GM18498 (cell line): ENCODE data around the gene FBXO47.

Experiments
- ATAC-seq: cut with Tn5 transposase; IDR thresholded peaks from one replicate; pipeline ENCODE4 v1.9.1; 2021; ENCODE audit warnings: mild to moderate bottlenecking, moderate library complexity; ENCODE audit not compliant: unreplicated experiment

FBXO47 gene, protein sequence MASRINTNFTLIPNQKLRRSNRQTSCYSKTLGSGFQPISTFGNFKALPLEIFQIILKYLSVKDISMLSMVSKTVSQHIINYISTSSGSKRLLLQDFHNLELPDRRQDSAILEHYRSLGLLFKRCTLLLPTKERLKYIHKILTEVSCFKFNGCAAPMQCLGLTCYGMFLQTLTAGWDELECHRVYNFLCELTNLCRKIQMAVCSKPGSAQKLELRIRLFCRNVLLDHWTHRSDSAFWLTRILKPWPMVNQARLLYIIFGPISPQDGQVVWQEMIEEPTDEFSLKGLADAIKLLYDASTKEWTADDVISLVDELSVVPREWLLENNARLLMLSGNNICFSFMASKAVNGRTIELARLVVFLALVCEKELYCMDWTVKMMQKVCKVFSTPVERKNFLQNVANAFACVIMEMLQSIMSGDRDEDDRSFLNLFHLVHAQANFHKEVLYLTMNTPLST

DNA sequence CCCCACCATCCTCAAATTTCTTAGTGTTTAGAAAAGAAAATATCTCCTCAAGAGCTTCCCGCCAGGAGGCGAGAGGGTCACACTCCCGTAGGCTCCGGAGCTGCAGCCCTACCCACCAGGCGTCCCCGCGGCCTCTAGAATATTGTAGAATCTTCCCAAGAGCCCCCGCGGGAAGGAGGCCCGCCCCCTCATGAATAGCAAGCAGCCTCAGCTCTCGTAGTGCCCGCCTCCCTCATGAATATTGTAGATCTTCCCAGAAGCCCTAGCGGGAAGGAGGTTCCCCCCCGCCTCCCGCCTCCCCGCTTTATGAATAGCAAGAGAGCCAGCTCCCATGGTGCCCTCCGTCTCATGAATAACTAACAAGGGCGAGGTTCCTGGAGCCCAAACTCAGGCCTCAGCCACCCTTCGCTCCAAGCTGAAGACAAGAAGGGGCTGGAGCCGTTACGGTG is at the start of gene FBXO47:
Gene FBXO47, minus strand, starts transcription at position 114 of the 449 bp plus-strand sequence. CDS start 4,378 bp downstream, outside the sequence.
- ATAC-seq, result no peak

DNA sequence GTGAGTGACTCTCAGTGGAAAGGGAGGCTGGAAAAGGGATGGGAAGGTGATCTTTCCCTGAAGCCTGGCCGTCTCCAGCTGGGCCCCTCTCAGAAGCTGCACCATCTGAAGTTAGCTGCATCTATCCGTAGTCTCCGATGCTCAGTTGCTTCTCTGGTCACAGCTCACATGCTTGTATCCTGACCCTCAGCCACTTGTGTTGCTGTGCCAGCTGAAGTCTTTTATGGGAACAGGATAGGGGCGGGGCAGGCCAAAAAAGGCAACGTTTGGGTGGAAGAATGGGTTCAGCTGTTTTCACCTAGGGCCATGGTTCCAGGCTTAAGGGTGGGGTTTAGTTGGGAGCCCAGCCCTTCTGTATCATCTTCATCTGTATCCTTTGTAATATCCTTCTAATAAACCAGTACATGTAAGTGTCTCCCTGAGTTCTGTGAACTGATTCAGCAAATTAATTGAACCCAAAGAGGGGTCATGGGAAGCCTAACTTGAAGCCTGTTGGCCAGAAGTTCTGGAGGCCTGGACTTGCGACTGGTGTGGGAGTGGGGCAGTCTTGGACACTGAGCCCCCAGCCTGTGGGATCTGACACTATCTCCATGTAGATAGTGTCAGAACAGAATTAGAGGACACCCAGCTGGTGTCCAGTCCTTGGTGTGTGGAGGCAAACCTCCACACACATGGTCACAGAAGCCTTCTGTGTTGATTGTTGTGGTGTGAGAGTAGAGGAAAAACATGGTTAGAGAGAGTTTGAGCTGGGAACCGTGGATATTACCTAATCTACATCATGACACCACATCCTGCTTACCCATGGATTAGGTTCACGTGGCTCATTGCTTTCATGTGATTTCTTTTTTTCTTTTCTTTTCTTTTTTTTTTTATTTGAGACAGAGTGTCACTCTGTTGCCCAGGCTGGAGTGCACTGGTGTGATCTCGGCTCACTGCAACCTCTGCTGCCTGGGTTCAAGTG is 49.3 kb upstream of the FBXO47 start:
- ATAC-seq, result no peak

DNA sequence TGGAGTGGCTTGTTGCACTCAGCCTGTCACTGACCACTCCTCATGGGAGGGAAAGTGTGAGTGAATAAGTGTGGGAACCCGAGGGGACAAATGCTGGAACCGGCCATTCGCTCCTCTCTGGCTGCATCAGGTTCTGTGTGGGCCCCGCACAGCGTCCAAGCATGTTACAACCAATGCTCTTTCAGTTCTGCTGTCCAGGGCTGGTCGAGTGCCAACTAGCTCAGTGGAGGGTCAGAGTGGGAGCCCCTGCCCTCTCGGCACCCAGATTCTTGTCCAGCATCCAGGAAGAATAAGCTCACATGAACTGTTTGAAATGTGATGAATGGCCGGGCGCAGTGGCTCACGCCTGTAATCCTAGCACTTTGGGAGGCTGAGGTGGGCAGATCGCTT is 48.3 kb upstream of the FBXO47 start:
- no peak for ATAC-seq

DNA sequence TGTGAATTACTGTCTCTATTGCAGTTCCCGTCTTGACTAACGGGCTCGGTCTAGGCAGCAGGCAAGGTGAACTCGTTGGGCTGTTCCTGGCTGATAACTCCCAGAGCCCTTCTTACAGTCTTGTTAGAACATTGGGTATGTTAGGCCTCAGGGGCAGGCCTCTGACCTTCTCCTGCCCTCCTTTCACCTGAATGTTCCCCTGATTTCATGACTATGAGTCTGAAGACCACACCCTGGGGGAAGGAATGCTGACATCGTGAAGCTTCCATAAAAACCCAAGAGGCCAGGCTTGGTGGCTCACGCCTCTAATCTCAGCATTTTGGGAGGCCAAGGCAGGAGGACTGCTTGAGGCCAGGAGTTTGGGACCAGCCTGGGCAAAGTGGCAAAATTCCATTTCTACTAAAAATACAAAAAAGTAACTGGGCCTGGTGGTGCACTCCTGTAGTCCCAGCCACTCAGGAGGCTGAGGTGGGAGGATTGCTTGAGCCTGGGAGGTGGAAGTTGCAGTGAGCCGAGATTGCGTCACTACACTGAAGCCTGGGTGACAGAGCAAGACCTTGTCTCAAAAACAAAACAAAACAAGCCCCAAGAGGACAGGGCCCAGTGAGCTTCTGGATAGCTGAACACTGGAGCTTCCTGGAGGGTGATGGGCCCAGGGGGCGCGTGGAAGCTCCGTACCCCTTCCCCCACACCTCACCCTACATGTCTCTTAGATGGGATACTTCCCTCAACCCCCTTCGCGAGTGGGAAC is 47.8 kb upstream of the FBXO47 start:
- ATAC-seq, result no peak

DNA sequence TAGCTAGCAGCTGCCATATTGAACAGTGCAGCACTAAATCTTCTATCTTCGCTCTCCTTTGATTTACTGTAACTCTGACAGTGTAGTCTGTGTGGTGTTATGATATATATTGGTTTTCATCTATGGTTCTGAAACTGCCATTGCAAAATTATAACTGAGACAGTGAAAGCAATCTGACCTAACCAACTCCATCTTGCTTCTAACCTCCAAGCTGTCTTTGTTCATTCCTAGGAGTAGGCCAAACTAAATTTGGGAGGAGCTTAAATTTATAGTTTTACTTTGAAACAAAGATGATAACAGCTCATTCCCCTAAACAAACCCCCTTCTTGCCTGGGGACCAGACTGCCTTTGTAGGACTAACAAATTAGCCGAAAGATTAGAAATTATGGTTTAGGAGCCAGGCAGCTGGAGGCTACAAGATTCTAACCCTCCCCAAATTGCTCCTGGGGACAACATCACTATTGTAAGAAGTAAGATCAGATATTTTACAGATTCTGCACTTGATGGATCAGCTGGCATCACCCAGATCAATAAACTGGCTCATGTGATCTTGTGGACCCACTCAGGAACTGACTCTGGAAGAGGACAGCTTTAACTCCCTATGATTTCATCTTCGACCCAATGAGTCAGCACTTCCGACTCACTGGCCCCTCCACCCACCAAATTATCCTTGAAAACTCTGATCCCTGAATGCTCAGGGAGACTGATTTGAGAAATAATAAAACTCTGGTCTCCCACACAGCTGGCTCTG is 47.0 kb upstream of the FBXO47 start:
- no peak for ATAC-seq

DNA sequence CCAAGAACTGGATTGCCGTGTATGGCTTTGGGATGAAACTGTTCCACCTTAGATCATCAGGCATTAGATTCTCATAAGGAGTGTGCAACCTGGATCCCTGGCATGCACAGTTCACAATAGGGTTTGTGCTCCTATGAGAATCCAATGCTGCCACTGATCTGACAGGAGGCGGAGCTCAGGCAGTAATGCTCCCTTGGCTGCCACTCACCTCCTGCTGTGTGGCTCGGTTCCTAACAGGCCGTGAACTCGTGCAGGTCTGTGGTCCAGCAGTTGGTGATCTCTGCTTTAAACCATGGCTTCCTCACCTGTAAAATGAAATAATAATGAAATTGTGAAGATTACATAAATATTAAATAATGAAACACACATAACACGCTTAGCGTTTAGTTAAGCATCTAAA is 45.5 kb upstream of the FBXO47 start:
- ATAC-seq, result no peak

DNA sequence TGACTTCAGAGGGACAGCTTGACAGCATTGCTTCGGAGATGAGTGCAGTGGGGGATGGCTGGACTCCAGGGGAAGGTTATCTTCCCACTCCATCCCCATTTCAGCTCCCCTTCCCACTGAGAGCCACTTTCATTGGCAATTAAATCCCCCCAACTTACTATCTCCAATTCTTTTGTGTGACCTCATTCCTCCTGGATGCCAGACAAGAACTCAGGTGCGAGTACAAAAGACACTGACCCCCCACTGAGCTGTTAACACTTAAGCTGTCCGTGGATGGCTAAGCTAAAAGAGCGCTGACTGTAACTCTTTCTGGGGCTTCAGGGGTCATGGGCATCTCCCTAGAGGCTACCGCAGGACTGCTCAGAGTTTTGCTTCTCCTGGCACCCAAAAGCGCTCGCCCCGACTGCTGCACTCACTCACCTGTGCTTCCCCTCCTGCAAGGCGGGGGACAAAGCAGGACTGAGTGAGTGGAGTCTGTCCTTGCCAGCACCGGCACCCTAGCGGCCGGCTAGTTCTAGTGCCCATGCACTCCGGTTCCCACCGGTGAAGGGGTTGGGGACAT is 44.8 kb upstream of the FBXO47 start:
- ATAC-seq, result no peak

DNA sequence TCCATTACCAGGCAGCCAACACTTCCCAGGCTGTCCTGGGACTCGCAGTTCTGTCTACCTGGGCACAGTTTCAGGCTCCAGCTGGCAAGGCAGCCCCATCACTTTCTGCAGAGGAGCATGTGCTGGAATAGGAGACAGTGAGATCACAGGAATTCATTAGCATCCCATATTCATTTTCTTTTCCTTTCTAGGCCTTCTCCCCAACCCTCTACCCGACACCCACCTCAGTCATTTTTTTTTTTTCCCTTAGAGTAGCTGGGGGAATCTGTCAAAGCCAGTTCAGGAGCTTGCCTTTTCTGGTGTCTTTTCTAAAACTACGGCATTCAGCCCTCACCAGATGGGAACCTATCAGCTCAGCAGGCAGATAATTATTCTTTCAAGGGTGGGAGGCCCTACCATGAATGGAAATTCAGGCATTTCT is 42.4 kb upstream of the FBXO47 start:
- ATAC-seq, result no peak

DNA sequence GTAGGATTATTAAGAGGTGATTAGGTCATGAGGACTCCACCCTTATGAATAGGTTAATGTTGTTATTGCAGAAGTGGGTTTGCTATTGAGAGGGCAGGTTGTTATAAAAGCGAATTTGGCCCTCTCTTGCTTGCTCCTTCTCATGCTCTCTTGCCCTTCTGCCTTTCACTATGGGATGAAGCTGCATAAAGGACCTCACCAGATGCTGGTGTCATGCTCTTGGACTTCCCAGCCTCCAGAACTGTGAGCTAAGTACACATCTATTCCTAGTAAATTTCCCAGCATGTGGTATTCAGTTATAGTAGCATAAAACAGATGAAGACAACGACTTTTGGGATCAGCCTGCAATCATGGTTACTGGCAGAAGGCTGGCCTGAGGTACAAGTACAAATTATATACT is 41.4 kb upstream of the FBXO47 start:
- ATAC-seq, result no peak

DNA sequence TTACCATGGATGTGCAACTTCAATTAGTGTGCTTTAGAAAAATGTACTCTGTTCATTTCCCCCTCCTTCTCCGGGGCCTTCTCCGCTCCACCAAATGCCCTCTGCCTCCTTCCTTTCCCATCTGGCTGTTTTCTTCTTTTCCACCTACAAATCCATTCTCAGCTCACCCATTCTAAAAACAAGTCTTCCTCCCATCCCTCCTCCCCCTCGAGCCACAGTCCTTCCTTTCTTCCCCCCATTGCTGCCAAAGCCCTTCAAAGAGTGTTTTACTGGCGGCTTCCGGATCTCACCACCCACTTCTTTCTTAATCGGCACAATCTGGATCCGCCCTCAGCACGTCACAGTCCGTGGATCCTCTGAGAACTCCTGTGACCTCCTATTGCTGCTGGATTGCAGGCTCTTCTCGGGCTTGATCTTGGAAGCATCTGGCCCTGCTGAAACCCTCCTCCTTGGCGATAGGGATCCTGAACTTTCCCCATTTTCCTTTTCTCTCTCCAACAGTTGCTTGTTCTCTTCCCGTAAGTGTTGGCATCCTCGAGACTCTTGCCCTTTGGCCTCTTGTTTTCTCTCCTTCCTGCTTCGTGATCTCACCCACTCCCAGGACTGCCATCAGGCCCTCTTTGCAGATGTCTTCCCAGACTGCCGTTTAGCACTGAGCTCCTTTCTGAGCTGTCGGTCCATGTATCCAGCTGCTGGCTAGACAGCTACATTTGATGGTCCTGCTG is 36.0 kb upstream of the FBXO47 start:
- no peak for ATAC-seq

DNA sequence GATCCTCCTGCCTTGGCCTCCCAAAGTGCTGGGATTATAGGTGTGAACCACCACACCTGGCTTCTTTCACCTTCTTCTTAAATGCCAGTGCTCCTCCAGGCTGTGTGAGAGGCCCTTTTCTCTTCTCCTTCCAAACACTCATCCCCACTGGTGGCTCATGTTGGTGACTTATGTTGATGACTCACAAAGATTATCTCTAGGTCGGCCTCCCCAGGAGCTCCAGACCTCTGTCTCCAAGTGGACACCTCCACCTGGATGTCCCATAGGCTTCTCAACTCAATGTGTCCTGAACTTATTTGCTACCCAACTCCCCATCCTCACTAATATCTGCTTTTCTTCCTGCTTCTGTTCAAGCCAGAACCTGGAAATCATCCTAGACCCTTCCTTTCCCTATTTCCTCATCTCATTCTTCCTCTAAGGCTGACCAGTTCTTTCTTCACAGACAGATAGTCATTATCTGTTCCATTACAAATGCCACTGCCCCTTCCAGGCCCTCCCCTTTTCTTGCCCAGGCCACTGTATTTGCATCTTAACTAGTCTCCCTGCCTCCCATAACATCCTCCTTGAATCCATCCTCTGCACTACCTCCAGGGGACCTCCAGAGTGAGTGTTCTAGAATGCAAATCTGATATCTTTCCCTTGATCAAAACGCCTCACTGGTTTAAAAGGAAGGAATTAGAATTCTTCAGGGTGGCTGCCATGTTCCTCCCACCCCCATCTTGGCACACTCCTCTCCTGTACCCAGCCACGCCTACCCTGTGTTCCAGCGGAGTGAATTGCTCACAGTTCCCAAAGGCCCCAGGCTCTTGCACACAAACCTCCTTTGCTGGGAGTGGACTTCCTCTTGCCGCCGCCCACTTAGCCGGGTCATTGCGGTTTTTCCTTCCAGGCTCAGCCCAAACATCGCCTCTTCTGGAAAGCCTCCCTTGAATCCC is 34.8 kb upstream of the FBXO47 start:
- ATAC-seq, result no peak

DNA sequence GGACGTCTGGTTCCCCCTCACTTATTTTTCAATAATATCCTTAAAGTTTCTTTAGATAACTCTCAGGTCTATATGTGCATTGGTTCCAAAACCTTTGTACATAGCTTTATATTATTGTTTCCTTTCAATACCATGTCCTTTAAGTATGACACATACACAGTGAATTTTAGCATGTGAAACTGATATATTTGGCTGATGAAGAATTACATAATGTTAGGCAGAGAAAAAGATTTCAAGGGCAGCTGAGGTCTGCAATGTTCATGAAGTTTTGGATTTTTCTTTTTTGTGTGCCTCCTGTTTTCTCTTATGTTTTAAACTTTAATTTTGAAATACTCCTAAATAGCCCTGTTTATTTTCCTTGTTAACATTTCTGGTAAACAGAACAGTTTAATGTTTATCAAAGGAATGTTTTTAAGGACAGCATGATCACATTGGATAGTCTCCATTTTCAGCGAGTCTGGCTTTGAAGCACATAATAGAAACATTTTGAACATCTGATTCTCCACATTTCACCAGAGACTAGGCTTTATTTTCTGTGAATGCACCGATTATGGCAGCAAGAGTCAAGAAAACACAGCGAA is 32.9 kb upstream of the FBXO47 start:
- no peak for ATAC-seq

DNA sequence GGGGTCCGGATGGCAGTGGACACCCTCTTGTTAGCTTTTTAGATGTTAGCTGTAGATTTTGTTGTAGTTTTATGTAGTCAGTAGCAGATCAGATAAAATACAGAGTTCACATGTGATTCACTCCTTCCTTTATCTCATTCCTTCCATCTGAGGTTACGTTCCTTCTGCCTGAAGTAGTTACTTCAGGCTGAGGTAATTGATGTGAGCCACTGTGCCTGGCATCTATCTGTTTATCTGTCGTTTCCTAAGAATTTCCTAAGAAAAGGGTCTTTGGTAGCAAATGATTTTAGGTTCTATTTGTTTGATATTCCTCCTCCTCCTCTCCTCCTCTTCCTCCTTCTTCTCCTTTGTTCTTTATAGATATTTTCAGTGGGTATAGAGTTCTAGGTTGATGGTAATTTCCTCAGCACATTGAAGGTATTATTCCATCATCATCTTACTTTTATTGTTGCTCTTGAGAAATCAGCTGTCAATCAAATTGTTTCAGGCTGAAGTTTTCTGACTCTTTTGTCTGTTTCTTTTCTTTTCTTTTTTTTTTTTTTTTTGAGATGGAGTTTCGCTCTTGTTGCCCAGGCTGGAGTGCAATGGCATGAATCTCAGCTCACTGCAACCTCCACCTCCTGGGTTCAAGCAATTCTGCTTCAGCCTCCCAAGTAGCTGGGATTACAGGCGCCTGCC is 29.6 kb upstream of the FBXO47 start:
- ATAC-seq, result no peak

DNA sequence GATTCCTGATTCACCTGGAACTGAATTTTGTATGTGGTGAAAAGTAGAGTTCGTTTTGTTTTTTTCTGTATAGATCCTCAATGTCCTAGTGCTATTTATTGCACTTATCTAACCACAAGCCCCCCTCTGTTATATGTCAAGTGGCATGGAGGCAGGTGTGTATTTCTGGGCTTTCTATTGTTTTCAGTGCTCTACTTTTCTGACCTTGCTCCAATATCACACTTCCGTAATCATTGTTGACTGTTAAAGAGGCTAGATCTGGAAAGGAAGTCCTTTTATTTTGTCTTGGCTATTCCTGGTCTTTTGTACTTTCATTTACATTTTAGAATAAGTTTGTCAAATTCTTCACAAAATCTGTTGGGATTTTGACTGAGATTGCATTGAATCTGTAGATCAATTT is 26.8 kb upstream of the FBXO47 start:
- ATAC-seq, result no peak

DNA sequence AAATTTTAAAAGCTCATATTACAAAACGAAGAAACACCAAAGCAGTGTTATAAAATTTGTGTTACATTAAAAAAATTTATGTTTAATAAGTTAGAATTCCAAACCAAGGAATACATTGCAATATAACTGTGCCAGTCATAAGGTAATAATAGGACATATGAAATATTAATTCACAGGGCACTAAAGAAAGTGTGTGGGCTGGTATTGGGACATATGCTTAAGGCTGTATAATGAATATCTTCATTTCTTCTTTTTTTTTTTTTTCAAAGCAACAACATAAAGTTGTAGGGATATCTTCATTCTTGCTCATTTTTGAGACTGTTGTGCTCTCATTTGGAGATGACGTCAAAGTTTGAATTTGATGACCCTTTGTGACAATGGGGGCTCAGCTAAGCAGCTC is 17.5 kb upstream of the FBXO47 start:
- ATAC-seq, result no peak

DNA sequence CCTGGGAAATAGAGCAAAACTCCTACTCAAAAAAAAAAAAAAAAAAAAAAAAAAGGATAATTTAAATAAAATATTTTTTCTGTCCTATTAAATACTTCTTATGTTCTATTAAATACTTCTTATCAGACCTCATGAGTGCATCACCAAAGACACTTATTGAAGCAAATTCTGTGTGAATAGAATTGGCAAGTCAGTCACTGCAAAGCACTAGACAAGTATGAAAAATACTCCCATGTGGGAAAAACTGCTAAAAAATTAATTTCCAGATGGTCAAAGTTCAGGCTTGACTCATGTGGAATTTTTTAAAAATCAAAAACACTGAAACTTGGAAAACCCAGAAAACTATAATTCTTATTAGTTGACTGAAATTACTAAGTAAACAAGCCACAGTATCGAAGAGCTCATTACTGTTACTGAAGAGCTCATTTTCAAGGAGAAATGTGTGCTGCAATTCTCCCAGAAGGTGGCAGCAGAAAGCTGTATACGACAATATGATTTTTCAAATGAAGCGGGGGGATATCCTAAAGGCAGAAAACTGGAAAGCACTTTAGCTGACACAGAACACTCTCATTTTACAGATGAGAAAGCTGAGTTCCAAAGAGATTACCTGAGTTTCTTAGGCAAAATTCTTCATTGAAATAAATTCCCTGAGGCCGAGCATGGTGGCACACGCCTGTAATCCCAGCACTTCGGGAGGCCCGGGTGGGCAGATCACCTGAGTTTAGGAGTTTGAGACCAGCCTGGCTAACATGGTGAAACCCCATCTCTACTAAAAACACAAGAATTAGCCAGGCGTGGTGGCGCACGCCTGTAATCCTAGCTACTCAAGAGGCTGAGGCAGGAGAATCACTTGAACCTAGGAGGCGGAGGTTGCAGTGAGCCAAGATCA is 15.9 kb upstream of the FBXO47 start:
- ATAC-seq, result no peak
